Thyroid gland (tissue), 4 donors: Measurements from ENCODE around the gene KERA. TPM values are rescaled to one million over a fixed set of nuclear protein-coding genes. Genes with fewer than 3 reads are reported as not detected.

ENCODE experiments used
- DNase-seq, 2 donors: peaks; one replicate each; pipeline ENCODE4 v3.0.0-alpha.2; 2019
- H3K27ac ChIP-seq, 3 donors: fragments of 200-600 bp; sonication (generic); 1 replicate in 2 of 3; 2 replicates in 1 of 3; pipeline ENCODE4 v1.5.1; 2016 to 2019; ENCODE audit warnings: mild to moderate bottlenecking in 1 of 3, moderate library complexity in 1 of 3
- H3K27me3 ChIP-seq: fragments of 200-600 bp; sonication (generic); one replicate; pipeline ENCODE4 v1.5.1; 2019
- H3K36me3 ChIP-seq, 2 donors: fragments of 200-600 bp; sonication (generic); one replicate each; pipeline ENCODE4 v1.5.1; 2016 to 2019
- H3K4me1 ChIP-seq, 2 donors: fragments of 200-600 bp; sonication (generic); one replicate each; pipeline ENCODE4 v1.5.1; 2017 to 2019
- H3K4me3 ChIP-seq, 3 donors: fragments of 200-600 bp; sonication (generic); replicated peaks in 1 of 3; 1 replicate in 2 of 3; 2 replicates in 1 of 3; pipeline ENCODE4 v1.5.1; 2016; ENCODE audit warnings: mild to moderate bottlenecking in 1 of 3
- H3K9me3 ChIP-seq: fragments of 200-600 bp; sonication (generic); one replicate; pipeline ENCODE4 v1.5.1; 2017
- CTCF ChIP-seq, 6 experiments: fragments of 200-600 bp in 3 of 6; fragments of 450-650 bp in 3 of 6; sonication (generic) in 3 of 6; IDR thresholded peaks; one replicate each; pipeline ENCODE4 v1.5.1; 2016 to 2019; ENCODE audit warnings: antibody characterized with exemption in 6 of 6, mild to moderate bottlenecking in 2 of 6, inconsistent platforms in 1 of 6, moderate library complexity in 1 of 6
- POLR2A ChIP-seq, 2 donors: fragments of 450-650 bp; IDR thresholded peaks; one replicate each; pipeline ENCODE4 v1.6.1; 2017; ENCODE audit warnings: antibody characterized with exemption in 2 of 2, mild to moderate bottlenecking in 2 of 2, moderate library complexity in 1 of 2
- WGBS, 2 donors: methylation state at CpG; one replicate each; pipeline ENCODE4 v1.1.5; 2017; 5-methylcytosine and 5-hydroxymethylcytosine counted together
- intact Hi-C: fragments of 100-400 bp; cut with DNase I; formaldehyde crosslinking; loops from one replicate; pipeline ENCODE4 v1.15.1; 2023
- total RNA-seq, 4 donors: library from RNA; depleted of rRNA; stranded (reverse); fragments of >200 nt; gene quantifications; one replicate each; pipeline ENCODE4 v1.2.3, GENCODE V29; 2016

The KERA gene
- total RNA-seq, 4 donors from 2014 or later = not detected

- Histone ChIP-seq H3K36me3 (no peaks in the 10 kb centered on the region), H3K9me3 (no peaks in the 10 kb centered on the region), H3K4me1 (no peaks in the 10 kb centered on the region), H3K27ac (no peak within 1 kb of the TSS), H3K27me3 (no peaks in the 10 kb centered on the region), H3K4me3 (no peak within 1 kb of the TSS)
- no peak for DNase-seq
- no peak for TF ChIP-seq POLR2A (IDR thresholded peaks at IDR 0.05)
- TF ChIP-seq CTCF (IDR thresholded peaks at IDR 0.05) = no peak
- intact Hi-C loops = no loop called here
Measured at GRCh38 chr12:91004872-91005271, 53.0 kb downstream of the KERA start, which contains the start of gene EPYC. EPYC (minus strand) TSS chr12:91004972; CDS start chr12:91002565, 2,407 bp downstream.

GRCh38 chr12:91003737-91004136 is 54.1 kb downstream of the KERA start:
- DNase-seq = no peak
- Histone ChIP-seq H3K9me3 (no peaks in the 10 kb centered on the region), H3K27me3 (no peaks in the 10 kb centered on the region), H3K36me3 (no peaks in the 10 kb centered on the region), H3K4me3 (no peak overlapping the region), H3K4me1 (no peaks in the 10 kb centered on the region), H3K27ac (no peak overlapping the region)
- TF ChIP-seq POLR2A (IDR thresholded peaks at IDR 0.05) (no peak), CTCF (IDR thresholded peaks at IDR 0.05) (no peak)
- intact Hi-C loops = no loop called here

- H3K4me3 ChIP-seq = no peak overlapping the region
- TF ChIP-seq POLR2A (IDR thresholded peaks at IDR 0.05) = no peak
- TF ChIP-seq CTCF (IDR thresholded peaks at IDR 0.05) = no peak
- 81 to 85% methylated on average over 1 of the region's 1 CpG for WGBS, 2 donors
- DNase-seq = no peak
- H3K36me3 ChIP-seq = no peaks in the 10 kb centered on the region
- intact Hi-C loops = no loop called here
- H3K27me3 ChIP-seq = no peaks in the 10 kb centered on the region
- H3K4me1 ChIP-seq = no peaks in the 10 kb centered on the region
- H3K27ac ChIP-seq = no peak overlapping the region
- no peaks in the 10 kb centered on the region for H3K9me3 ChIP-seq
Measured at GRCh38 chr12:91001306-91001705, 56.5 kb downstream of the KERA start.

Other genes starting within 250 kb of the KERA start
- gene CCER1, start 102.8 kb downstream of the KERA start, total RNA-seq = under 1 TPM in 1 of 4 donors, not detected in 3; 0.27 TPM
- not detected for gene EPYC, start 53.1 kb downstream of the KERA start, total RNA-seq
- gene LUM, start 53.5 kb upstream of the KERA start, total RNA-seq = 100 to 1,000 TPM in 2 of 4 donors, 10 to 100 TPM in 2; 36.7 to 840 (median 127) TPM
- 1,000 to 10,000 TPM in 2 of 4 donors, 100 to 1,000 TPM in 2; 371 to 2,364 (median 992) TPM for gene DCN, start 124.8 kb upstream of the KERA start, total RNA-seq